C4-2B (cell line): ENCODE results near the gene HRH1.

ENCODE experiments used
- ZFX ChIP-seq: fragments of 450-650 bp; IDR thresholded peaks from 2 replicates; pipeline ENCODE4 v1.6.1; 2017
- TF ChIP-seq, protein P1 (sequence below): fragments of 450-650 bp; conservative IDR thresholded peaks from 2 replicates; pipeline ENCODE4 v1.5.1; 2017; ENCODE audit warnings: mild to moderate bottlenecking

- TF ChIP-seq, protein P1, sequence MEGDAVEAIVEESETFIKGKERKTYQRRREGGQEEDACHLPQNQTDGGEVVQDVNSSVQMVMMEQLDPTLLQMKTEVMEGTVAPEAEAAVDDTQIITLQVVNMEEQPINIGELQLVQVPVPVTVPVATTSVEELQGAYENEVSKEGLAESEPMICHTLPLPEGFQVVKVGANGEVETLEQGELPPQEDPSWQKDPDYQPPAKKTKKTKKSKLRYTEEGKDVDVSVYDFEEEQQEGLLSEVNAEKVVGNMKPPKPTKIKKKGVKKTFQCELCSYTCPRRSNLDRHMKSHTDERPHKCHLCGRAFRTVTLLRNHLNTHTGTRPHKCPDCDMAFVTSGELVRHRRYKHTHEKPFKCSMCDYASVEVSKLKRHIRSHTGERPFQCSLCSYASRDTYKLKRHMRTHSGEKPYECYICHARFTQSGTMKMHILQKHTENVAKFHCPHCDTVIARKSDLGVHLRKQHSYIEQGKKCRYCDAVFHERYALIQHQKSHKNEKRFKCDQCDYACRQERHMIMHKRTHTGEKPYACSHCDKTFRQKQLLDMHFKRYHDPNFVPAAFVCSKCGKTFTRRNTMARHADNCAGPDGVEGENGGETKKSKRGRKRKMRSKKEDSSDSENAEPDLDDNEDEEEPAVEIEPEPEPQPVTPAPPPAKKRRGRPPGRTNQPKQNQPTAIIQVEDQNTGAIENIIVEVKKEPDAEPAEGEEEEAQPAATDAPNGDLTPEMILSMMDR = no peak
- TF ChIP-seq ZFX = no peak
Measured at GRCh38 chr3:11150256-11150655, 4.0 kb upstream of the HRH1 start.
